PC-3 (cell line): ENCODE results near the gene ACTR2.

ENCODE experiments used
- CTCF ChIP-seq: fragments of 300-600 bp; sonication (generic); conservative IDR thresholded peaks from 2 replicates; pipeline ENCODE4 v1.5.1; 2017; ENCODE audit warnings: antibody characterized with exemption, low read depth, mild to moderate bottlenecking, low read length
- EZH2 ChIP-seq: fragments of 300-600 bp; sonication (generic); IDR thresholded peaks from one replicate; pipeline ENCODE4 v1.6.1; 2017; ENCODE audit warnings: antibody characterized with exemption, mild to moderate bottlenecking, low read length; ENCODE audit not compliant: unreplicated experiment
- EZH2phosphoT487 ChIP-seq: fragments of 300-600 bp; sonication (generic); IDR thresholded peaks from 2 replicates; pipeline ENCODE4 v1.6.1; 2018; ENCODE audit warnings: mild to moderate bottlenecking, antibody characterized with exemption, low read length, borderline replicate concordance

- TF ChIP-seq CTCF (no peak), EZH2 (no peak), EZH2phosphoT487 (no peak)
These were observed 36.4 kb downstream of the ACTR2 start for GRCh38 chr2:65263986-65264385.
